ENCODE measurements around the gene NPEPL1. TPM values are rescaled to one million over a fixed set of nuclear protein-coding genes. Genes with fewer than 3 reads are reported as not detected.

Gene NPEPL1
- total and polyA plus RNA-seq, 2 donors (not counting 3 experiments of a cell fraction or from before 2014, with no cell fraction given), result 22.5 to 40.8 TPM

GRCh38 chr20:58675641-58676040, 17.0 kb upstream of the NPEPL1 start:
- dilution Hi-C loops (cut with MboI; ENCODE audit: extremely low pct_ligation_motif_present, low sequenced_read_pairs), result no loop called here
- BruUV-seq (replicated peaks), result no TSS peak
- Histone ChIP-seq H3K36me3 (ENCODE audit: control insufficient read depth in 2 of 2, extremely low read depth in 1 of 2, insufficient read depth in 2 of 2, low read length in 2 of 2) (peaks cover 31 to 35% of the 10 kb centered on the region in 2 experiments), H3K9me1 (replicated peaks; ENCODE audit: control insufficient read depth, extremely low read depth, insufficient read depth, low read length) (no peaks in the 10 kb centered on the region), H3K4me1 (ENCODE audit: control insufficient read depth, extremely low read depth, insufficient read depth, low read length) (no peaks in the 10 kb centered on the region), H3K27ac (ENCODE audit: insufficient read depth, low read depth, low read length) (no peak overlapping the region), H2AFZ (ENCODE audit: low read depth, low read length) (no peak overlapping the region), H3K4me2 (ENCODE audit: insufficient read depth, low read length) (no peak overlapping the region), H3K27me3 (ENCODE audit: control insufficient read depth in 2 of 2, insufficient read depth in 2 of 2, low read length in 2 of 2) (no peaks in the 10 kb centered on the region), H3K9ac (replicated peaks; ENCODE audit: extremely low read depth, insufficient read depth, low read length) (no peak overlapping the region), H3K4me3 (replicated peaks in 1 of 3; ENCODE audit: insufficient read depth in 1 of 3, low read depth in 1 of 3, low read length in 3 of 3) (no peak overlapping the region), H3K79me2 (ENCODE audit: control insufficient read depth, insufficient read depth, low read length) (no peaks in the 10 kb centered on the region), H3K9me3 (replicated peaks; ENCODE audit: control insufficient read depth, insufficient read depth, low read length) (no peaks in the 10 kb centered on the region), H4K20me1 (replicated peaks; ENCODE audit: control insufficient read depth, extremely low read depth, insufficient read depth, low read length) (no peaks in the 10 kb centered on the region)
- no peak for DNase-seq (ENCODE audit: low read depth, low spot score)
- ChIA-PET POLR2A (no interaction called here), CTCF (no interaction called here)
- FAIRE-seq, result no peak
- intact Hi-C loops (cut with micrococcal nuclease), result no loop called here
- TF ChIP-seq GATA2 (IDR thresholded peaks at IDR 0.05; ENCODE audit: insufficient read depth, insufficient read length, low read depth, low read length) (no peak), POLR2A (IDR thresholded peaks at IDR 0.05; ENCODE audit: low read depth, low read length) (no peak), MYC (IDR thresholded peaks at IDR 0.05; ENCODE audit: low read depth, low read length) (no peak), CTCF (IDR thresholded peaks at IDR 0.05; ENCODE audit: extremely low read depth in 1 of 2, insufficient read depth in 1 of 2, low read depth in 1 of 2, low read length in 2 of 2) (no peak), FOS (IDR thresholded peaks at IDR 0.05; ENCODE audit: borderline replicate concordance, insufficient read depth, low read length) (no peak), POLR2AphosphoS5 (IDR thresholded peaks at IDR 0.05; ENCODE audit: insufficient read depth, low read depth, low read length) (no peak), EZH2 (IDR thresholded peaks at IDR 0.05; ENCODE audit: borderline replicate concordance, low read depth, low read length, severe bottlenecking) (no peak), JUN (IDR thresholded peaks at IDR 0.05; ENCODE audit: borderline replicate concordance, insufficient read depth, insufficient read length, low read depth) (no peak)
- TF ChIP-seq, protein P1, sequence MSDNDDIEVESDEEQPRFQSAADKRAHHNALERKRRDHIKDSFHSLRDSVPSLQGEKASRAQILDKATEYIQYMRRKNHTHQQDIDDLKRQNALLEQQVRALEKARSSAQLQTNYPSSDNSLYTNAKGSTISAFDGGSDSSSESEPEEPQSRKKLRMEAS (IDR thresholded peaks at IDR 0.05; ENCODE audit: insufficient read depth, insufficient read length), result no peak

Measured in endothelial cell of umbilical vein (primary cell).